ENCODE results near the gene GJD4. TPM values are rescaled to one million over a fixed set of nuclear protein-coding genes. Genes with fewer than 3 reads are reported as not detected.

GJD4 gene
- total RNA-seq, 1 donor from 2014 or later, result not detected

GRCh38 chr10:35652824-35653223 lies 47.7 kb downstream of the GJD4 start:
- DNase-seq (ENCODE audit: low read depth in 2 of 2), result no peak

GRCh38 chr10:35657621-35658020 lies 52.5 kb downstream of the GJD4 start:
- no peak for DNase-seq (ENCODE audit: low read depth in 2 of 2)

Other genes starting within 250 kb of the GJD4 start
- gene FZD8, start 37.0 kb downstream of the GJD4 start, total RNA-seq, result 11.8 and 31.7 TPM in 2 replicates